ENCODE measurements around the gene MCTP1. TPM values are rescaled to one million over a fixed set of nuclear protein-coding genes. Genes with fewer than 3 reads are reported as not detected.

MCTP1 gene
- polyA plus RNA-seq, 2 donors: 0.91 to 0.92 TPM

- WGBS, 2 donors: 79 to 81% methylated on average over 4 of the region's 4 CpGs
- Histone ChIP-seq H3K4me1 (ENCODE audit: control insufficient read depth in 2 of 2, insufficient read depth in 2 of 2, low read length in 1 of 2) (no peaks in the 10 kb centered on the region), H3K27me3 (ENCODE audit: control insufficient read depth in 1 of 2, insufficient read depth in 2 of 2, low read length in 2 of 2) (no peaks in the 10 kb centered on the region), H3K9me3 (ENCODE audit: control insufficient read depth in 2 of 2, insufficient read depth in 1 of 2, low read depth in 1 of 2, low read length in 1 of 2) (no peaks in the 10 kb centered on the region), H3K36me3 (ENCODE audit: control insufficient read depth in 2 of 2, insufficient read depth in 2 of 2, low read length in 1 of 2) (no peaks in the 10 kb centered on the region), H3K27ac (ENCODE audit: low read depth in 2 of 2, low read length in 1 of 2) (no peak overlapping the region), H3K4me3 (ENCODE audit: low read depth in 1 of 2, low read length in 2 of 2) (no peak overlapping the region)
These were observed 542.0 kb downstream of the MCTP1 start for GRCh38 chr5:94742852-94743251.

GRCh38 chr5:94740286-94740685, 544.6 kb downstream of the MCTP1 start:
- H3K9me3 ChIP-seq (ENCODE audit: control insufficient read depth in 2 of 2, insufficient read depth in 1 of 2, low read depth in 1 of 2, low read length in 1 of 2): no peaks in the 10 kb centered on the region
- no peaks in the 10 kb centered on the region for H3K36me3 ChIP-seq (ENCODE audit: control insufficient read depth in 2 of 2, insufficient read depth in 2 of 2, low read length in 1 of 2)
- no peak overlapping the region for H3K4me3 ChIP-seq (ENCODE audit: low read depth in 1 of 2, low read length in 2 of 2)
- 50 to 59% methylated on average over 2 of the region's 2 CpGs for WGBS, 2 donors
- H3K27me3 ChIP-seq (ENCODE audit: control insufficient read depth in 1 of 2, insufficient read depth in 2 of 2, low read length in 2 of 2): no peaks in the 10 kb centered on the region
- no peaks in the 10 kb centered on the region for H3K4me1 ChIP-seq (ENCODE audit: control insufficient read depth in 2 of 2, insufficient read depth in 2 of 2, low read length in 1 of 2)
- H3K27ac ChIP-seq (ENCODE audit: low read depth in 2 of 2, low read length in 1 of 2): no peak overlapping the region

GRCh38 chr5:94736498-94736897, 548.4 kb downstream of the MCTP1 start:
- H3K36me3 ChIP-seq (ENCODE audit: control insufficient read depth in 2 of 2, insufficient read depth in 2 of 2, low read length in 1 of 2): no peaks in the 10 kb centered on the region
- H3K27ac ChIP-seq (ENCODE audit: low read depth in 2 of 2, low read length in 1 of 2): no peak overlapping the region
- no peak overlapping the region for H3K4me3 ChIP-seq (ENCODE audit: low read depth in 1 of 2, low read length in 2 of 2)
- H3K27me3 ChIP-seq (ENCODE audit: control insufficient read depth in 1 of 2, insufficient read depth in 2 of 2, low read length in 2 of 2): no peaks in the 10 kb centered on the region
- H3K4me1 ChIP-seq (ENCODE audit: control insufficient read depth in 2 of 2, insufficient read depth in 2 of 2, low read length in 1 of 2): no peaks in the 10 kb centered on the region
- H3K9me3 ChIP-seq (ENCODE audit: control insufficient read depth in 2 of 2, insufficient read depth in 1 of 2, low read depth in 1 of 2, low read length in 1 of 2): no peaks in the 10 kb centered on the region
- WGBS, 2 donors: 68 to 90% methylated on average over 1 of the region's 1 CpG

GRCh38 chr5:94731471-94731870, 553.4 kb downstream of the MCTP1 start:
- no peaks in the 10 kb centered on the region for H3K9me3 ChIP-seq (ENCODE audit: control insufficient read depth in 2 of 2, insufficient read depth in 1 of 2, low read depth in 1 of 2, low read length in 1 of 2)

GRCh38 chr5:94725142-94725541, 559.8 kb downstream of the MCTP1 start:
- Histone ChIP-seq H3K27me3 (ENCODE audit: control insufficient read depth in 1 of 2, insufficient read depth in 2 of 2, low read length in 2 of 2) (no peaks in the 10 kb centered on the region), H3K4me1 (ENCODE audit: control insufficient read depth in 2 of 2, insufficient read depth in 2 of 2, low read length in 1 of 2) (no peaks in the 10 kb centered on the region), H3K4me3 (ENCODE audit: low read depth in 1 of 2, low read length in 2 of 2) (no peak overlapping the region), H3K36me3 (ENCODE audit: control insufficient read depth in 2 of 2, insufficient read depth in 2 of 2, low read length in 1 of 2) (no peaks in the 10 kb centered on the region), H3K9me3 (ENCODE audit: control insufficient read depth in 2 of 2, insufficient read depth in 1 of 2, low read depth in 1 of 2, low read length in 1 of 2) (no peaks in the 10 kb centered on the region), H3K27ac (ENCODE audit: low read depth in 2 of 2, low read length in 1 of 2) (no peak overlapping the region)
- 42 to 57% methylated on average over 1 of the region's 1 CpG for WGBS, 2 donors

More at GRCh38 chr5:94731471-94731870, 553.4 kb downstream of the MCTP1 start:
- WGBS, 2 donors: 38% methylated on average over 1 of the region's 1 CpG
- H3K27me3 ChIP-seq (ENCODE audit: control insufficient read depth in 1 of 2, insufficient read depth in 2 of 2, low read length in 2 of 2): no peaks in the 10 kb centered on the region
- no peak overlapping the region for H3K27ac ChIP-seq (ENCODE audit: low read depth in 2 of 2, low read length in 1 of 2)
- H3K4me3 ChIP-seq (ENCODE audit: low read depth in 1 of 2, low read length in 2 of 2): no peak overlapping the region
- no peaks in the 10 kb centered on the region for H3K36me3 ChIP-seq (ENCODE audit: control insufficient read depth in 2 of 2, insufficient read depth in 2 of 2, low read length in 1 of 2)
- H3K4me1 ChIP-seq (ENCODE audit: control insufficient read depth in 2 of 2, insufficient read depth in 2 of 2, low read length in 1 of 2): no peaks in the 10 kb centered on the region

GRCh38 chr5:94715768-94716167, 569.1 kb downstream of the MCTP1 start:
- WGBS, 2 donors: 79 to 89% methylated on average over 3 of the region's 3 CpGs
- Histone ChIP-seq H3K9me3 (ENCODE audit: control insufficient read depth in 2 of 2, insufficient read depth in 1 of 2, low read depth in 1 of 2, low read length in 1 of 2) (no peaks in the 10 kb centered on the region), H3K36me3 (ENCODE audit: control insufficient read depth in 2 of 2, insufficient read depth in 2 of 2, low read length in 1 of 2) (peaks cover 0 to 2% of the 10 kb centered on the region in 2 donors), H3K4me1 (ENCODE audit: control insufficient read depth in 2 of 2, insufficient read depth in 2 of 2, low read length in 1 of 2) (peaks cover 0 to 2% of the 10 kb centered on the region in 2 donors), H3K4me3 (ENCODE audit: low read depth in 1 of 2, low read length in 2 of 2) (no peak overlapping the region), H3K27ac (ENCODE audit: low read depth in 2 of 2, low read length in 1 of 2) (no peak overlapping the region), H3K27me3 (ENCODE audit: control insufficient read depth in 1 of 2, insufficient read depth in 2 of 2, low read length in 2 of 2) (no peaks in the 10 kb centered on the region)

GRCh38 chr5:94711785-94712184, 573.1 kb downstream of the MCTP1 start:
- H3K4me1 ChIP-seq (ENCODE audit: control insufficient read depth in 2 of 2, insufficient read depth in 2 of 2, low read length in 1 of 2): peaks cover 0 to 2% of the 10 kb centered on the region in 2 donors
- no peak overlapping the region for H3K4me3 ChIP-seq (ENCODE audit: low read depth in 1 of 2, low read length in 2 of 2)
- no peaks in the 10 kb centered on the region for H3K27me3 ChIP-seq (ENCODE audit: control insufficient read depth in 1 of 2, insufficient read depth in 2 of 2, low read length in 2 of 2)
- H3K27ac ChIP-seq (ENCODE audit: low read depth in 2 of 2, low read length in 1 of 2): no peak overlapping the region
- peaks cover 0 to 2% of the 10 kb centered on the region in 2 donors for H3K36me3 ChIP-seq (ENCODE audit: control insufficient read depth in 2 of 2, insufficient read depth in 2 of 2, low read length in 1 of 2)
- H3K9me3 ChIP-seq (ENCODE audit: control insufficient read depth in 2 of 2, insufficient read depth in 1 of 2, low read depth in 1 of 2, low read length in 1 of 2): no peaks in the 10 kb centered on the region

GRCh38 chr5:94709277-94709676, 575.6 kb downstream of the MCTP1 start:
- Histone ChIP-seq H3K27ac (ENCODE audit: low read depth in 2 of 2, low read length in 1 of 2) (no peak overlapping the region), H3K4me1 (ENCODE audit: control insufficient read depth in 2 of 2, insufficient read depth in 2 of 2, low read length in 1 of 2) (no peaks in the 10 kb centered on the region), H3K27me3 (ENCODE audit: control insufficient read depth in 1 of 2, insufficient read depth in 2 of 2, low read length in 2 of 2) (no peaks in the 10 kb centered on the region), H3K9me3 (ENCODE audit: control insufficient read depth in 2 of 2, insufficient read depth in 1 of 2, low read depth in 1 of 2, low read length in 1 of 2) (no peaks in the 10 kb centered on the region), H3K4me3 (ENCODE audit: low read depth in 1 of 2, low read length in 2 of 2) (no peak overlapping the region), H3K36me3 (ENCODE audit: control insufficient read depth in 2 of 2, insufficient read depth in 2 of 2, low read length in 1 of 2) (peaks cover 0 to 2% of the 10 kb centered on the region in 2 donors)
- 65 to 83% methylated on average over 1 of the region's 1 CpG for WGBS, 2 donors

- WGBS, 2 donors: 40 to 54% methylated on average over 2 of the region's 2 CpGs
- Histone ChIP-seq H3K4me3 (ENCODE audit: low read depth in 1 of 2, low read length in 2 of 2) (no peak overlapping the region), H3K9me3 (ENCODE audit: control insufficient read depth in 2 of 2, insufficient read depth in 1 of 2, low read depth in 1 of 2, low read length in 1 of 2) (no peaks in the 10 kb centered on the region), H3K4me1 (ENCODE audit: control insufficient read depth in 2 of 2, insufficient read depth in 2 of 2, low read length in 1 of 2) (no peaks in the 10 kb centered on the region), H3K36me3 (ENCODE audit: control insufficient read depth in 2 of 2, insufficient read depth in 2 of 2, low read length in 1 of 2) (no peaks in the 10 kb centered on the region), H3K27me3 (ENCODE audit: control insufficient read depth in 1 of 2, insufficient read depth in 2 of 2, low read length in 2 of 2) (no peaks in the 10 kb centered on the region), H3K27ac (ENCODE audit: low read depth in 2 of 2, low read length in 1 of 2) (no peak overlapping the region)
These were observed 577.5 kb downstream of the MCTP1 start for GRCh38 chr5:94707359-94707758.

- H3K27me3 ChIP-seq (ENCODE audit: control insufficient read depth in 1 of 2, insufficient read depth in 2 of 2, low read length in 2 of 2): no peaks in the 10 kb centered on the region
- no peaks in the 10 kb centered on the region for H3K36me3 ChIP-seq (ENCODE audit: control insufficient read depth in 2 of 2, insufficient read depth in 2 of 2, low read length in 1 of 2)
- H3K27ac ChIP-seq (ENCODE audit: low read depth in 2 of 2, low read length in 1 of 2): no peak overlapping the region
- H3K9me3 ChIP-seq (ENCODE audit: control insufficient read depth in 2 of 2, insufficient read depth in 1 of 2, low read depth in 1 of 2, low read length in 1 of 2): no peaks in the 10 kb centered on the region
- WGBS, 2 donors: 57 to 62% methylated on average over 1 of the region's 1 CpG
- H3K4me3 ChIP-seq (ENCODE audit: low read depth in 1 of 2, low read length in 2 of 2): no peak overlapping the region
- no peaks in the 10 kb centered on the region for H3K4me1 ChIP-seq (ENCODE audit: control insufficient read depth in 2 of 2, insufficient read depth in 2 of 2, low read length in 1 of 2)
These were observed 579.5 kb downstream of the MCTP1 start for GRCh38 chr5:94705427-94705826.
